CD14-positive monocyte (primary cell): ENCODE data around the gene TRAPPC12. TPM values are rescaled to one million over a fixed set of nuclear protein-coding genes. Genes with fewer than 3 reads are reported as not detected.

Source experiments
- DNase-seq, 3 donors: peaks; one replicate each; pipeline ENCODE4 v3.0.0-alpha.2; 2011 to 2022
- H2AFZ ChIP-seq: 2 replicates; pipeline ENCODE4 v1.6.0; 2012; ENCODE audit warnings: mild to moderate bottlenecking, low read depth, low read length, inconsistent platforms; ENCODE audit not compliant: insufficient read depth, poor library complexity, severe bottlenecking
- H3K27ac ChIP-seq, 2 donors: 1 replicate in 1 of 2; 2 replicates in 1 of 2; pipeline ENCODE4 v1.5.1; 2012 to 2013; ENCODE audit warnings: low read length in 2 of 2, control low read depth in 1 of 2, inconsistent platforms in 1 of 2, low read depth in 1 of 2, mild to moderate bottlenecking in 1 of 2
- H3K27me3 ChIP-seq, 2 donors: one replicate each; pipeline versions ENCODE4 v1.6.0 to v1.6.1; 2011 to 2013; ENCODE audit warnings: low read length in 2 of 2; ENCODE audit not compliant: control insufficient read depth in 2 of 2, insufficient read depth in 2 of 2
- H3K36me3 ChIP-seq, 2 donors: replicated peaks in 1 of 2; 1 replicate in 1 of 2; 2 replicates in 1 of 2; pipeline versions ENCODE4 v1.5.1 to v1.6.1; 2012 to 2013; ENCODE audit warnings: low read length in 2 of 2, control low read depth in 1 of 2, inconsistent platforms in 1 of 2, mild to moderate bottlenecking in 1 of 2; ENCODE audit not compliant: insufficient read depth in 2 of 2, control insufficient read depth in 1 of 2
- H3K4me1 ChIP-seq, 2 donors: 1 replicate in 1 of 2; 2 replicates in 1 of 2; pipeline versions ENCODE4 v1.5.1 to v1.6.1; 2012 to 2013; ENCODE audit warnings: low read length in 2 of 2, control low read depth in 1 of 2, inconsistent platforms in 1 of 2, mild to moderate bottlenecking in 1 of 2, moderate library complexity in 1 of 2; ENCODE audit not compliant: insufficient read depth in 2 of 2, control insufficient read depth in 1 of 2
- H3K4me2 ChIP-seq: replicated peaks from 2 replicates; pipeline ENCODE3; 2012; ENCODE audit warnings: low read length, moderate library complexity, mild to moderate bottlenecking; ENCODE audit not compliant: poor library complexity, severe bottlenecking; ENCODE audit errors: extremely low read depth
- H3K4me3 ChIP-seq, 3 experiments: fragments of 200-600 bp in 1 of 3; sonication (generic) in 1 of 3; replicated peaks in 1 of 3; 1 replicate in 2 of 3; 2 replicates in 1 of 3; pipeline ENCODE4 v1.5.1; 2011 to 2013; ENCODE audit warnings: low read length in 3 of 3, mild to moderate bottlenecking in 3 of 3, control low read depth in 2 of 3, low read depth in 2 of 3, inconsistent platforms in 1 of 3, moderate library complexity in 1 of 3
- H3K79me2 ChIP-seq: 2 replicates; pipeline ENCODE4 v1.6.0; 2012; ENCODE audit warnings: mild to moderate bottlenecking, control low read depth, inconsistent platforms, low read length, moderate library complexity; ENCODE audit not compliant: insufficient read depth
- H3K9ac ChIP-seq: 2 replicates; pipeline ENCODE4 v1.6.0; 2017; ENCODE audit warnings: low read length, mild to moderate bottlenecking; ENCODE audit not compliant: insufficient read depth, poor library complexity, severe bottlenecking
- H3K9me3 ChIP-seq, 2 donors: replicated peaks in 1 of 2; 1 replicate in 1 of 2; 2 replicates in 1 of 2; pipeline versions ENCODE4 v1.5.1 to v1.6.1; 2012 to 2013; ENCODE audit warnings: low read length in 2 of 2, control low read depth in 1 of 2; ENCODE audit not compliant: control insufficient read depth in 1 of 2, insufficient read depth in 1 of 2
- H4K20me1 ChIP-seq: 2 replicates; pipeline ENCODE4 v1.6.0; 2012; ENCODE audit warnings: mild to moderate bottlenecking, low read length, control low read depth, moderate library complexity; ENCODE audit not compliant: insufficient read depth
- H3K27ac Mint-ChIP-seq, 7 donors: one replicate each; pipeline ENCODE4 v1.8.0; 2020; ENCODE audit warnings: mild to moderate bottlenecking in 7 of 7, mixed read lengths in 7 of 7, moderate library complexity in 6 of 7, inconsistent platforms in 2 of 7
- H3K27me3 Mint-ChIP-seq, 3 donors: one replicate each; pipeline ENCODE4 v1.8.0; 2021 to 2022; ENCODE audit warnings: low read depth in 3 of 3, mild to moderate bottlenecking in 3 of 3, mixed read lengths in 3 of 3, moderate library complexity in 3 of 3, inconsistent platforms in 1 of 3
- H3K36me3 Mint-ChIP-seq, 2 donors: one replicate each; pipeline ENCODE4 v1.8.0; 2020; ENCODE audit warnings: mixed read lengths in 2 of 2, inconsistent platforms in 1 of 2, mild to moderate bottlenecking in 1 of 2
- H3K4me1 Mint-ChIP-seq: one replicate; pipeline ENCODE4 v1.8.0; 2020; ENCODE audit warnings: mild to moderate bottlenecking, mixed read lengths
- H3K4me3 Mint-ChIP-seq, 2 donors: one replicate each; pipeline ENCODE4 v1.8.0; 2020; ENCODE audit warnings: mild to moderate bottlenecking in 2 of 2, mixed read lengths in 2 of 2, moderate library complexity in 1 of 2
- H3K9me3 Mint-ChIP-seq, 7 donors: one replicate each; pipeline ENCODE4 v1.8.0; 2020 to 2022; ENCODE audit warnings: mixed read lengths in 7 of 7, mild to moderate bottlenecking in 6 of 7, moderate library complexity in 6 of 7, inconsistent platforms in 2 of 7
- CTCF ChIP-seq: fragments of 200-600 bp; IDR thresholded peaks from one replicate; pipeline ENCODE4 v1.8.0; 2022; ENCODE audit warnings: antibody characterized with exemption, mild to moderate bottlenecking
- WGBS: methylation state at CpG from one replicate; pipeline ENCODE4 v1.1.5; 2013; ENCODE audit warnings: missing lambda C conversion rate; ENCODE audit not compliant: insufficient coverage; 5-methylcytosine and 5-hydroxymethylcytosine counted together
- intact Hi-C, 2 donors: fragments of 100-400 bp; cut with micrococcal nuclease; formaldehyde crosslinking; loops; one replicate each; pipeline versions ENCODE4 v1.15.0 to v1.15.1; 2023
- polyA plus RNA-seq, 3 donors: library from polyadenylated mRNA; depleted of rRNA in 1 of 3; unstranded in 2 of 3; stranded (reverse) in 1 of 3; fragments of 300-500 nt in 2 of 3; fragments of >200 nt in 1 of 3; fragmentation: Illumina TruSeq in 2 of 3; gene quantifications; 1 replicate in 2 of 3; 2 replicates in 1 of 3; pipeline ENCODE4 v1.2.3, GENCODE V29; 2012 to 2021

TRAPPC12 gene
- polyA plus RNA-seq, 3 donors, result 26.6 to 72.1 (median 44.7) TPM

GRCh38 chr2:3520591-3520990 is 141.1 kb downstream of the TRAPPC12 start:
- Mint-ChIP-seq H3K27me3 (peaks cover 0 to 1% (median 0%) of the 10 kb centered on the region in 3 donors), H3K9me3 (peaks cover 2 to 9% (median 6%) of the 10 kb centered on the region in 7 donors), H3K36me3 (peaks cover 5 to 18% of the 10 kb centered on the region in 2 donors), H3K27ac (peak overlapping the region in 2 of 7 donors; percentile 11 to 88), H3K4me3 (peak overlapping the region in 1 of 2 donors; percentile 93), H3K4me1 (peaks cover 37% of the 10 kb centered on the region)
- H3K4me2 ChIP-seq, result peak overlapping the region; percentile 94
- intact Hi-C loops, result loop anchor here in 1 of 2 donors (5.0 kb wide), 1 partner anchor 37 kb away; the partner anchor contains the start of gene RNASEH1
- H3K27me3 ChIP-seq, result no peaks in the 10 kb centered on the region
- peak overlapping the region in 1 of 2 donors; percentile 87 for H3K27ac ChIP-seq
- WGBS, result 92% methylated on average over 6 of the region's 6 CpGs
- peaks cover 24 to 37% of the 10 kb centered on the region in 2 donors for H3K4me1 ChIP-seq
- DNase-seq, result no peak
- H3K36me3 ChIP-seq, result no peaks in the 10 kb centered on the region
- H4K20me1 ChIP-seq, result no peaks in the 10 kb centered on the region
- TF ChIP-seq CTCF, result no peak
- no peak overlapping the region for H3K9ac ChIP-seq
- H3K79me2 ChIP-seq, result peaks cover 27% of the 10 kb centered on the region
- no peak overlapping the region for H2AFZ ChIP-seq
- peak overlapping the region in 1 of 3 experiments; percentile 94 for H3K4me3 ChIP-seq
- H3K9me3 ChIP-seq, result peaks cover 4 to 8% of the 10 kb centered on the region in 2 donors

GRCh38 chr2:3522961-3523421 is 143.5 kb downstream of the TRAPPC12 start:
- Mint-ChIP-seq H3K4me3 (no peak overlapping the region), H3K27ac (no peak overlapping the region)

More at GRCh38 chr2:3522961-3523421, 143.5 kb downstream of the TRAPPC12 start:
- H3K36me3 Mint-ChIP-seq, result peaks cover 0 to 3% of the 10 kb centered on the region in 2 donors
- H3K4me3 ChIP-seq, result no peak overlapping the region
- H3K9ac ChIP-seq, result no peak overlapping the region
- TF ChIP-seq CTCF, result no peak
- peaks cover 11% of the 10 kb centered on the region for H3K79me2 ChIP-seq
- peaks cover 24 to 35% of the 10 kb centered on the region in 2 donors for H3K4me1 ChIP-seq
- no peak for DNase-seq
- no peaks in the 10 kb centered on the region for H3K9me3 Mint-ChIP-seq
- no peak overlapping the region for H2AFZ ChIP-seq
- H4K20me1 ChIP-seq, result no peaks in the 10 kb centered on the region
- no peak overlapping the region for H3K27ac ChIP-seq
- WGBS, result 96% methylated on average over 8 of the region's 13 CpGs
- H3K9me3 ChIP-seq, result no peaks in the 10 kb centered on the region
- H3K27me3 Mint-ChIP-seq, result peaks cover 0 to 1% (median 0%) of the 10 kb centered on the region in 3 donors
- H3K4me2 ChIP-seq, result no peak overlapping the region
- no peaks in the 10 kb centered on the region for H3K27me3 ChIP-seq
- H3K4me1 Mint-ChIP-seq, result peaks cover 36% of the 10 kb centered on the region
- no peaks in the 10 kb centered on the region for H3K36me3 ChIP-seq
- intact Hi-C loops, result loop anchor here in 1 of 2 donors (5.0 kb wide), 1 partner anchor 34 kb away; the partner anchor contains the start of gene RNASEH1
